ENCODE data around the gene BCL2A1. TPM values are rescaled to one million over a fixed set of nuclear protein-coding genes. Genes with fewer than 3 reads are reported as not detected.
A peak's percentile ranks its signal among the peaks of the same experiment; 100 is the strongest.
"Not testable (repeated sequence)": the region's sequence is repeated elsewhere in the genome, so short reads cannot be mapped to it uniquely, and the experiment has no call there.

Gene BCL2A1
- 75.8 TPM for polyA plus RNA-seq

DNA sequence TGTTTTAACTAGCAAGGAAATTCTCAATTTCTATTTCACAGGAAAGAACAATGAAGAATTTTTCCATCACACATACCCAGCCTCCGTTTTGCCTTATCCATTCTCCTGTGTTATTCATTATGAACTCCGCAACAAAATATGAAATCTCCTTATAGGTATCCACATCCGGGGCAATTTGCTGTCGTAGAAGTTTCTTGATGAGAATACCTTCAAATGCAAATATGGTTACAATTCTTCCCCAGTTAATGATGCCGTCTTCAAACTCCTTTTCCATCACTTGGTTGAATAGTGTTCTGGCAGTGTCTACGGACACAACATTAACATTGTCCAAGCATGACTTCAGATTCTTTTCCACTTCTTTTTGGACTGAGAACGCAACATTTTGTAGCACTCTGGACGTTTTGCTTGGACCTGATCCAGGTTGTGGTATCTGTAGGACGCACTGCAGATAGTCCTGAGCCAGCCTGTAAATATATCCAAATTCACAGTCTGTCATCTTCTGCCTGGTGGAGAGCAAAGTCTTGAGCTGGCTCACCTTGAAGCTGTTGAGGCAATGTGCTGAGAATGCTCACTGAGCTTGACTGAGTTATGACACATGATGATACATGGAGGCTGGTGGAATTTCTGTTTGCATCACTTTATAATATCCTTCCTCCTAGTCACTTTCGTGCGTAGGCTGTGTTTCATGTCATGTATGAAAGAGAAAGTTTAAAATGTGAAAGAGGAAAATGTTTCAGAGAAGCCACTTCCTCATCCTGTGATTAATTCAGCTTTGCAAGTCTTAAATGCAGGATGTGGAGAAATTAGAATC is at the start of gene BCL2A1:
Gene BCL2A1, minus strand, starts transcription at position 573 of the 811 bp plus-strand sequence. Its CDS starts 77 bp downstream, at position 496.
- Mint-ChIP-seq H3K4me1 (peaks cover 36 to 56% (median 44%) of the 10 kb centered on the region in 3 donors), H3K36me3 (no peaks in the 10 kb centered on the region), H3K27me3 (no peaks in the 10 kb centered on the region), H3K4me3 (peak within 1 kb of the TSS; percentile 91 to 95 (median 92)), H3K9me3 (no peaks in the 10 kb centered on the region), H3K27ac (peak within 1 kb of the TSS; percentile 87 to 97 (median 96))

DNA sequence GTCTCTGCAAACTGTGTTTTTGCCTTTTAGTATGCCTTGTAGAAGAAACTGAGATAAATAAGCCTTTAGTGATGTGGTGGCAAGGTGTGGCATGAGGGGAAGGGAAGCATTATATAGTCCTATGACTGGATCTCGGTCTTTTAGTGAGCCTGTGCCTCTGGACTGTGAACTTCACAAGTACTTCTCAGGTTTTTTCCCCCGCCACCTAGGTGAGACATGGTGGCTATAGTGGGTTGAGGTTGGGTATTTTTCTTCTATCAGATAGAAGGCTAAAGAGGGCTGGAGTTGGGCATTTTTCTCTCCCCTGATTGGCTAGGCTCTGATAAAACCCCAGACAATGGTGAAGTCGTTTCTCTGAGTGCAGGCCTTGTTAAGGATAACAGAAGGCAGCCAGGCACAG is 49.7 kb upstream of the BCL2A1 start:
- Mint-ChIP-seq H3K4me1 (peaks cover 24 to 39% (median 31%) of the 10 kb centered on the region in 3 donors), H3K27ac (peak overlapping the region in 2 of 3 donors; percentile 78 to 86), H3K4me3 (peak overlapping the region; percentile 52 to 86 (median 76)), H3K36me3 (peaks cover 3% of the 10 kb centered on the region), H3K27me3 (no peaks in the 10 kb centered on the region), H3K9me3 (peaks cover 3 to 5% (median 4%) of the 10 kb centered on the region in 3 donors)

DNA sequence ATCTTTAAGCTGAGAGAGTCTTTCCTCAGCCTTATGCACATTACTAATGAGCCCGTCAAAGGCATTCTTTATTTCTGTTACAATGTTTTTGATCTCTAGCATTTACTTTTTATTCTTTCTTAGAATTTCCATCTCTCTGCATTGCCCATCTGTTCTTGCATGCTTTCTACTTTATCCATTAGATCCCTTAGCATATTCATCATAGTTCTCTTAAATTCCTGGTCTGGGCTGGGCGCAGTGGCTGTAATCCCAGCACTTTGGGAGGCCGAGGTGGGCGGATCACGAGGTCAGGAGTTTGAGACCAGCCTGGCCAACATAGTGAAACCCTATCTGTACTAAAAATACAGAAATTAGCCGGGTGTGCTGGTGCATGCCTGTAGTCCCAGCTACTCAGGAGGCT is 49.2 kb upstream of the BCL2A1 start:
- Mint-ChIP-seq H3K4me1 (peaks cover 24 to 43% (median 35%) of the 10 kb centered on the region in 3 donors), H3K4me3 (peak overlapping the region; percentile 64 to 96 (median 74)), H3K27ac (peak overlapping the region in 2 of 3 donors; percentile 78 to 81)
- H3K9me3 Mint-ChIP-seq, H3K36me3 Mint-ChIP-seq, H3K27me3 Mint-ChIP-seq: not testable (repeated sequence)

DNA sequence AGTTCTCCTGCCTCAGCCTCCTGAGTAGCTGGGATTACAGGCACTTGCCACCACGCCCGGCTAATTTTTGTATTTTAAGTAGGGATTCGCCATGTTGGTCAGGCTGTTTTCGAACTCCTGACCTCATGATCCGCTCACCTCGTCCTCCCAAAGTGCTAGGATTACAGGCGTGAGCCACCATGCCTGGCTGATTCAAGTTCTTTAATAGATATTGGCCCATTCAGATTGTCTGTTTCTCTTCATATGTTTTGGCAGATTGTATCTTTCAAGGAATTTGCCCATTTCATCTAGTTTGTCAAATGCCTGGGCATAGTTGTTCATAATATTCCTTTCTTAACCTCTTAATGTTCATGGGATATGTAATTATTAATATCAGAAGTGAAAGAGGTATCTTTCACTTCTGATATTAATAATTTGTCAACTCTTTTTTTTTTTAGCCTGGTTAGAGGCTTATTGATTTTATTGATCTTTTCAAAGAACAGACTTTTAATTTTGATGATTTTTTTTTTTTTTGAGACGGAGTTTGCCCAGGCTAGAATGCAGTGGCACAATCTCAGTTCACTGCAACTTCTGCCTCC is 48.3 kb upstream of the BCL2A1 start:
- H3K4me3 Mint-ChIP-seq: peak overlapping the region; percentile 92 to 96 (median 96)
- peak overlapping the region; percentile 90 to 99 (median 93) for H3K27ac Mint-ChIP-seq
- peaks cover 2% of the 10 kb centered on the region for H3K36me3 Mint-ChIP-seq
- peaks cover 3 to 11% (median 7%) of the 10 kb centered on the region in 3 donors for H3K9me3 Mint-ChIP-seq
- no peaks in the 10 kb centered on the region for H3K27me3 Mint-ChIP-seq
- peaks cover 32 to 45% (median 44%) of the 10 kb centered on the region in 3 donors for H3K4me1 Mint-ChIP-seq

DNA sequence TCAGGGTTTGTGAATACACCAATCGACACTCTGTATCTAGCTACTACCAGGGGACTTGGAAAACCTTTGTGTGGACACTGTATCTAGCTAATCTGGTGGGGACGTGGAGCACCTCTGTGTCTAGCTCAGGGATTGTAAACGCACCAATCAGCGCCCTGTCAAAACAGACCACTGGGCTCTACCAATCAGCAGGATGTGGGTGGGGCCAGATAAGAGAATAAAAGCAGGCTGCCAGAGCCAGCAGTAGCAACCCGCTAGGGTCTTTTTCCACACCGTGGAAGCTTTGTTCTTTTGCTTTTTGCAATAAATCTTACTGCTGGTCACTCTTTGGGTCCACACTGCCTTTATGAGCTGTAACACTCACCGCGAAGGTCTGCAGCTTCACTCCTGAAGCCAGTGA is 46.1 kb upstream of the BCL2A1 start:
- H3K27ac Mint-ChIP-seq: peak overlapping the region; percentile 90 to 99 (median 93)

DNA sequence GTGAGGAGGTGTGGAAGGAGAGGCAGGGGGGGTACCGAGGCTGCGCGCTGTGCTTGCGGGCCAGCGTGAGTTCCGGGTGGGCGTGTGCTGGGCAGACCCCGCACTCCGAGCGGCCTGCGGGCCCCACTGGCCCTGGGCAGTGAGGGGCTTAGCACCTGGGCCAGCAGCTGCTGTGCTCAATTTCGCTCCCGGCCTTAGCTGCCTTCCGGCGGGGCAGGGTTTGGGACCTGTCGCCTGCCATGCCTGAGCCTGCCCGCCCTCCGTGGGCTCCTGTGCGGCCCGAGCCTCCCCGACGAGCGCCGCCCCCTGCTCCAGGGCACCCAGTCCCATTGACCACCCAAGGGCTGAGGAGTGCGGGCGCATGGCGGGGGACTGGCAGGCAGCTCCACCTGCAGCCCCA is 45.5 kb upstream of the BCL2A1 start:
- Mint-ChIP-seq H3K4me1 (peaks cover 45 to 53% (median 47%) of the 10 kb centered on the region in 3 donors), H3K4me3 (peak overlapping the region in 3 of 4 donors; percentile 48 to 96 (median 92)), H3K27ac (peak overlapping the region in 2 of 3 donors; percentile 90 to 93)
- H3K36me3 Mint-ChIP-seq, H3K9me3 Mint-ChIP-seq, H3K27me3 Mint-ChIP-seq: not testable (repeated sequence)

More for the DNA sequence above, 46.1 kb upstream of the BCL2A1 start:
- H3K27me3 Mint-ChIP-seq, H3K9me3 Mint-ChIP-seq, H3K36me3 Mint-ChIP-seq: not testable (repeated sequence)
- Mint-ChIP-seq H3K4me3 (peak overlapping the region; percentile 92 to 96 (median 96)), H3K4me1 (peaks cover 38 to 50% (median 47%) of the 10 kb centered on the region in 3 donors)

DNA sequence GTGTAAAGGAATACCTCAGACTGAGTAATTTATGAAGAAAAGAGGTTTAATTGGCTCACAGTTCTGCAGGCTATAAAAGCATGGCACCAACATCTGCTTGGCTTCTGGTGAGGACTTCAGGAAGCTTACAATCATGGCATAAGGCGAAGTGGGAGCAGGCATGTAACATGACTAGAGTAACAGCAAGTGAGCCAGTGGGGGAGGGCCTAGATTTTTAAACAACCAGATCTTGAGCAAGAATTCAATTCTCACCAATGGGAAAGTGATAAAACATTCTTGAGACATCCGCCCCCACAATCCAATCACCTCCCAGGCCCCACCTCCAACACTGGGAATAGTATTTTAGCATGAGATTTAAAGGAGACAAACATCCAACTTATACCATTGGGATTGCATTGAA is 44.2 kb upstream of the BCL2A1 start:
- Mint-ChIP-seq H3K27me3 (no peaks in the 10 kb centered on the region), H3K9me3 (peaks cover 3 to 7% (median 3%) of the 10 kb centered on the region in 3 donors), H3K4me1 (peaks cover 52 to 58% (median 52%) of the 10 kb centered on the region in 3 donors), H3K4me3 (peak overlapping the region in 2 of 4 donors; percentile 13 to 26), H3K36me3 (no peaks in the 10 kb centered on the region), H3K27ac (peak overlapping the region in 2 of 3 donors; percentile 38 to 60)

DNA sequence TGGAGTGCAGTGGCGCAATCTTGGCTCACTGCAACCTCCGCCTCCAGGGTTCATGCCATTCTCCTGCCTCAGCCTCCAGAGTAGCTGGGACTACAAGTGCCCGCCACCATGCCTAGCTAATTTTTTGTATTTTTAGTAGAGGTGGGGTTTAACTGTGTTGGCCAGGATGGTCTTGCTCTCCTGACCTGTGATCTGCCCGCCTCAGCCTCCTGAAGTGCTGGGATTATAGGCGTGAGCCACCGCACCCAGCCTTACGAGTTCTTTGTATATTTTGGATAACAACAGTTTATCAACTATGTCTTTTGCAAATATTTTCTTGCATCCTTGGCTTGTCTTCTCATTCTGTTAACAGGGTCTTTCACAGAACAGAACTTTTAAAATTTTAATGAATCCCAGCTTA is 43.2 kb upstream of the BCL2A1 start:
- peak overlapping the region in 3 of 4 donors; percentile 6 to 75 (median 26) for H3K4me3 Mint-ChIP-seq
- H3K27ac Mint-ChIP-seq: peak overlapping the region in 2 of 3 donors; percentile 60 to 63
- not testable (repeated sequence) for H3K36me3 Mint-ChIP-seq, H3K9me3 Mint-ChIP-seq, H3K27me3 Mint-ChIP-seq
- peaks cover 52 to 58% (median 55%) of the 10 kb centered on the region in 3 donors for H3K4me1 Mint-ChIP-seq

DNA sequence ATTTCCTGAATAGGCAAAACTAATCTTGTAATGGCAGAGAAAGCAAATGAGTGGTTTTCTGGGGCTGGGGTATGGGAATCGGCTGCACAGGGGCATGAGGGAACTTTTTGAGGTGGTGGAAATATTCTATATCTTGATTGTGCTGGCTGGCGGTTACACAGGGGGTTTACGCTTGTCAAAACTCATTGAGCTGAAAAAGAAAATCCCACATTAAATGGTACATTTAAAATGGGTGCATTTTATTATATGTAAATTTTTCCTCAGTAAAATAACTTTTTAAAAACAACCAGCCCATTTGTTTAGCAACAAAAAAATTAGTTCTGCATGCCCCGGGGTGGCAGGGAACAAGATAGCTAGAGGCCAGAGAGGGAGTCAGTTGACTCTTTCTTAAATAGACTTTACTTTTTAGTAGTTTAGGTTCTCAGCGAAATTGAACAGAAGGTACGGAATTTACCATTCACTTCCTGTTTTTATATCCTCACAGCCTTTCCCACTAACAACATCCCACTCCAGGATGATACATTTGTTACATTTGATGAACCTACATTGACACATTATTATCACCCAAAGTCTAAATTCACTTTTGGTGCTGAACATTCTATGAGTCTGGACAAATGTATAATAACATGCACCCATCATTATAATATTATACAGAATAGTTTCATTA is 41.2 kb upstream of the BCL2A1 start:
- Mint-ChIP-seq H3K27me3 (no peaks in the 10 kb centered on the region), H3K36me3 (no peaks in the 10 kb centered on the region), H3K27ac (peak overlapping the region; percentile 85 to 96 (median 95)), H3K4me3 (peak overlapping the region; percentile 58 to 93 (median 68)), H3K9me3 (peaks cover 3 to 7% (median 3%) of the 10 kb centered on the region in 3 donors), H3K4me1 (peaks cover 51 to 64% (median 62%) of the 10 kb centered on the region in 3 donors)

DNA sequence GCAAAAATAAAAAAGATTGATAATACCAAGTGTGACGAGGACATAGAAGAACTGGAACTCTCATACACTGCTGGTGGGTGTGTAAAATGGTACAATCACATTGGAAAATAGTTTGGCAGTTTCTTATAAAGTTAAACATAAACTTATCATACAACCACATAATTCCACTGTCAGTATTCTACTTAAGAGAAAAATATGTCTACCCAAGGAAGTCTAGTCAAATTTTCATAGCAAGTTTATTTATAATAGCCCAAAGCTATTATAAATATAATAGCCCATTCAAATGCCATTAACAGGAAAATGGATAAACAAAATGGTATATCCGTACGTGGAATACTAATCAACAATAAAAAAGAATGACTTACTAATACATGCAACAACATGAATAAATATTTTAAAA is 40.6 kb upstream of the BCL2A1 start:
- Mint-ChIP-seq H3K27me3 (no peaks in the 10 kb centered on the region), H3K36me3 (no peaks in the 10 kb centered on the region), H3K9me3 (peaks cover 0 to 7% (median 3%) of the 10 kb centered on the region in 3 donors), H3K4me3 (peak overlapping the region; percentile 48 to 92 (median 64)), H3K27ac (peak overlapping the region; percentile 93 to 96 (median 95)), H3K4me1 (peaks cover 48 to 60% (median 58%) of the 10 kb centered on the region in 3 donors)

DNA sequence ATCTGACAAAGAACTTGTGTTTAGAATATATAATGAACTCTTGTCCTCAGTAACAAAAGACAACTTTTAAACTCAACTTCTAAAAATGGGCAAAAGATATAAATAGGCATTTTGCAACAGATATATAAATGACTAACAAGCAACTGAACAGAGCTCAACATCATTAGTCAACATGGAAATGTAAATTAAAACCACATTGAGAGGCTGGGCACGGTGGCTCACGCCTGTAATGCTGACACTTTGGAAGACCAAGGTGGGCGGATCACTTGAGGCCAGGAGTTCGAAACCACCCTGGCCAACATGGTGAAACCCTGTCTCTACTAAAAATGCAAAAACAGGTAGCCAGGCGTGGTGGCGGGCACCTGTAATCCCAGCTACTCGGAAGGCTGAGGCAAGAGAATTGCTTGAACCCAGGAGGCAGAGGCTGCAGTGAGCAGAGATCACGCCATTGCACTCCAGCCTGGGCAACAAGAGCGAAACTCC is 40.1 kb upstream of the BCL2A1 start:
- H3K36me3 Mint-ChIP-seq, H3K27me3 Mint-ChIP-seq, H3K9me3 Mint-ChIP-seq: not testable (repeated sequence)
- H3K4me3 Mint-ChIP-seq: peak overlapping the region; percentile 48 to 92 (median 70)
- peak overlapping the region; percentile 93 to 96 (median 95) for H3K27ac Mint-ChIP-seq
- H3K4me1 Mint-ChIP-seq: peaks cover 48 to 62% (median 58%) of the 10 kb centered on the region in 3 donors

DNA sequence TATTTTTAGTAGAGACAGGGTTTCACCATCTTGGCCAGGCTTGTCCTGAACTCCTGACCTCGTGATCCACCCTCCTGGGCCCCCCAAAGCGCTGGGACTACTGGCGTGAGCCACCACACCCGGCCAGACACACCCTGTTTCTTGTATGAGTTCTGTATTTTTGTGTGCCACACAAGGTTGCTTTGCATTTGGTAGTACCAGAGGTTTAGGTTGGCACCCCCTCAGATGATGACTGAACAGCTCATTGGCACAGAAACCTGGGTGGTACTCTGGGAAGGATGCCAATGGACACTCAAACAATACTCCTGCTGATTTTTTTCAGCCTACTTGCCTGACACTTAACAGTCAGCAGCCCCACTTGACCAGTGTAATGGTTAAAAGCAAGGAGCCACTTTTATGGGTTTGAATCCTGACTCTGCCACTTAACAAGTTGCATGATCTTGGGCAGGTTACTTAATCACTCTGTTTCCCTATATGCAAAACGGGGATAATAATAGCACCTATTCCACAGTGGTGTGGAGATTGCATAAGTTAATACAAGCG is 39.2 kb upstream of the BCL2A1 start:
- Mint-ChIP-seq H3K9me3 (peaks cover 0 to 7% (median 3%) of the 10 kb centered on the region in 3 donors), H3K27ac (peak overlapping the region; percentile 92 to 95 (median 93)), H3K36me3 (no peaks in the 10 kb centered on the region), H3K27me3 (no peaks in the 10 kb centered on the region), H3K4me1 (peaks cover 44 to 65% (median 57%) of the 10 kb centered on the region in 3 donors), H3K4me3 (peak overlapping the region; percentile 48 to 92 (median 70))

DNA sequence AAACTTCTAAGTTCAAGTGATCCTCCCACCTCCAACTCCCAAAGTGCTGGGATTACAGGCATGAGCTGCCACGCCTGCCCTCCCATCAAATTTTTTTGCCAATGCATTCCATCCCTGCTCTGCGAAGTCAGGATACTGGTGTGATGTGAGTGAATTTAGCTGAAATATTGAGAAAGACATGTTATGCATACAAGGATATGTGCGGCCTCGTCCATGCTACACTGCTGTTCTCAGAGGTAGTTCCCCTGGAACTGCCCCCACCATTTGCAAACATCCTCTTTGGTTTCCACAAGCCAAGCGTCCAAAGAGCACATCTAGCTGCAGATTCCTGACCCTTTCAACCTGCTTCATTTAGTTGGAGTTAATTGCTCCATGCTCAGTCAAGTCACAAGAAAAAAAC is 36.5 kb upstream of the BCL2A1 start:
- Mint-ChIP-seq H3K4me3 (no peak overlapping the region), H3K27ac (peak overlapping the region in 2 of 3 donors; percentile 71 to 88), H3K4me1 (peaks cover 35 to 50% (median 40%) of the 10 kb centered on the region in 3 donors), H3K27me3 (no peaks in the 10 kb centered on the region), H3K9me3 (no peaks in the 10 kb centered on the region), H3K36me3 (no peaks in the 10 kb centered on the region)

DNA sequence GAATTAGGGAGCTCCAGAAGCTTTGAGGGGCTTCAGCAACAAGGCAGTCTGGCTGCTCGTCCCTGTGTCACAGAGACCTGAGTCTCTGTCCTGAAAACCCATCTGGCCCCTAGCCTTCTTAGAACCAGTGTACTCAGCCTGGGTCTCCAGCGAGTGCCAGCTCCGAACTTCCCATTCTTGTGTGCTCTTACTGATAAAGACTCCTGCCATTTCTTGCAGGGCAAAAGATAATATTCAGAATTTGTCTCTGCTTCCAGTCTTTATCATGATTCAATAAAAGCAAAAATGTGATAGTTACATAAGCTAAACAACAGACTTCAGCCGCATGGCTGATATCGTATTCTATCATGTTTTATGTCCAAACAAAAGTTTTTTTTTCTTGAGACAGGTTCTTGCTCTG is 36.0 kb upstream of the BCL2A1 start:
- Mint-ChIP-seq H3K4me3 (no peak overlapping the region), H3K9me3 (no peaks in the 10 kb centered on the region), H3K36me3 (no peaks in the 10 kb centered on the region), H3K27ac (peak overlapping the region; percentile 53 to 88 (median 71)), H3K27me3 (no peaks in the 10 kb centered on the region), H3K4me1 (peaks cover 29 to 45% (median 35%) of the 10 kb centered on the region in 3 donors)

Measured in IgD-negative memory B cell (primary cell).